Measurements from ENCODE around the gene CORO6.

GRCh38 chr17:29576214-29577000 is 46.3 kb downstream of the CORO6 start:
- no peak for TF ChIP-seq POLR2A (IDR thresholded peaks at IDR 0.05; ENCODE audit: low read depth, low read length)
- no peak for TF ChIP-seq SPI1 (IDR thresholded peaks at IDR 0.05; ENCODE audit: low read depth, low read length)
- TF ChIP-seq POLR2AphosphoS5 (IDR thresholded peaks at IDR 0.05; ENCODE audit: low read depth, low read length) = no peak
